HepG2 (cell line): ENCODE measurements around the gene MALT1. TPM values are rescaled to one million over a fixed set of nuclear protein-coding genes. Genes with fewer than 3 reads are reported as not detected.

Experiments used
- ATAC-seq: fragments of 200-7000 bp; cut with Tn5 transposase; 3 replicates; pipeline ENCODE4 v1.9.1; 2020; ENCODE audit warnings: mild to moderate bottlenecking, moderate library complexity
- BruUV-seq: library from RNA; stranded (reverse); fragments of 400-500 nt; replicated peaks from 2 replicates; lab custom pipeline; 2021; lab: Mats Ljungman, UMichigan
- CTCF ChIA-PET: fragments of 300-600 bp; formaldehyde crosslinking; extraction: SDS; loops from one replicate; lab custom pipeline; 2021; ENCODE audit warnings: low total read pairs, inconsistent platforms, low intra/inter-chr PET ratio; lab: Yijun Ruan, JAX
- POLR2A ChIA-PET: fragments of 350-600 bp; sonication (Branson Sonifier 250); formaldehyde crosslinking; loops from one replicate; lab custom pipeline; 2020; ENCODE audit warnings: antibody characterized with exemption, inconsistent platforms; lab: Yijun Ruan, JAX
- DNase-seq: peaks from one replicate; pipeline ENCODE4 v3.0.0-alpha.2; 2015; ENCODE audit warnings: low spot score
- FAIRE-seq: peaks from 3 replicates; lab custom pipeline; 2011; peaks lifted over from hg19 to GRCh38; lab: Jason Lieb, UNC
- H2AFZ ChIP-seq: one replicate; pipeline ENCODE4 v1.6.1; 2011; ENCODE audit warnings: low read length, inconsistent platforms
- H3K27ac ChIP-seq: fragments of 300-600 bp; 3 replicates; pipeline ENCODE4 v1.8.0; 2011; ENCODE audit warnings: mixed run types, mild to moderate bottlenecking, mixed read lengths, low read length, inconsistent platforms; ENCODE audit not compliant: insufficient read depth; ENCODE audit errors: extremely low read length
- H3K27me3 ChIP-seq, 2 experiments: fragments of 200-600 bp in 1 of 2; 2 replicates in 1 of 2; 3 replicates in 1 of 2; pipeline versions ENCODE4 v1.6.0 to v1.8.0; 2011; ENCODE audit warnings: low read length in 2 of 2, mild to moderate bottlenecking in 2 of 2, moderate library complexity in 2 of 2, inconsistent platforms in 1 of 2; ENCODE audit not compliant: insufficient read depth in 2 of 2, control insufficient read depth in 1 of 2
- H3K36me3 ChIP-seq, 2 experiments: fragments of 200-600 bp in 1 of 2; replicated peaks in 1 of 2; 2 replicates in 1 of 2; 3 replicates in 1 of 2; pipeline versions ENCODE4 v1.5.1 to v1.8.0; 2011; ENCODE audit warnings: low read length in 2 of 2, inconsistent platforms in 1 of 2; ENCODE audit not compliant: insufficient read depth in 2 of 2, control insufficient read depth in 1 of 2
- H3K4me1 ChIP-seq: 2 replicates; pipeline ENCODE4 v1.5.1; 2012; ENCODE audit warnings: low read length, inconsistent platforms; ENCODE audit not compliant: insufficient read depth
- H3K4me2 ChIP-seq: 2 replicates; pipeline ENCODE4 v1.6.0; 2011; ENCODE audit warnings: low read depth, low read length, inconsistent platforms
- H3K4me3 ChIP-seq, 3 experiments: fragments of 200-600 bp in 1 of 3; sonication (generic), shearing (Covaris generic) in 1 of 3; replicated peaks in 1 of 3; 2 replicates each; pipeline ENCODE4 v1.5.1; 2011 to 2016; ENCODE audit warnings: low read length in 3 of 3, inconsistent platforms in 2 of 3, low read depth in 2 of 3, mild to moderate bottlenecking in 2 of 3, control low read depth in 1 of 3, mixed read lengths in 1 of 3; ENCODE audit not compliant: insufficient read depth in 1 of 3
- H3K79me2 ChIP-seq: one replicate; pipeline ENCODE4 v1.6.1; 2011; ENCODE audit warnings: low read length, inconsistent platforms; ENCODE audit not compliant: insufficient read depth
- H3K9ac ChIP-seq: 2 replicates; pipeline ENCODE4 v1.6.0; 2011; ENCODE audit warnings: mild to moderate bottlenecking, low read depth, low read length, inconsistent platforms; ENCODE audit not compliant: insufficient read depth
- H3K9me3 ChIP-seq: 2 replicates; pipeline ENCODE4 v1.5.1; 2012; ENCODE audit warnings: mild to moderate bottlenecking, low read length
- H4K20me1 ChIP-seq: 2 replicates; pipeline ENCODE4 v1.6.0; 2011; ENCODE audit warnings: inconsistent platforms, mild to moderate bottlenecking, low read length, moderate library complexity; ENCODE audit not compliant: insufficient read depth
- DDIT3 ChIP-seq: sonication (generic); formaldehyde crosslinking; IDR thresholded peaks from 2 replicates; pipeline ENCODE4 v1.4.0; 2020; ENCODE audit warnings: mild to moderate bottlenecking, missing genetic modification reagents
- HNF1A ChIP-seq, 2 experiments: sonication (generic) in 1 of 2; formaldehyde crosslinking in 1 of 2; IDR thresholded peaks; 2 replicates each; pipeline versions ENCODE4 v1.4.0 to v1.6.1; 2016 to 2020; ENCODE audit warnings: borderline replicate concordance in 1 of 2, low read depth in 1 of 2, mild to moderate bottlenecking in 1 of 2, missing genetic modification reagents in 1 of 2
- KDM6A ChIP-seq: IDR thresholded peaks from 2 replicates; pipeline ENCODE4 v1.6.1; 2016; ENCODE audit warnings: low read depth
- MBD4 ChIP-seq: IDR thresholded peaks from 2 replicates; pipeline ENCODE4 v1.6.1; 2012; ENCODE audit warnings: low read length, inconsistent platforms, borderline replicate concordance
- MLX ChIP-seq: IDR thresholded peaks from 2 replicates; pipeline ENCODE4 v1.6.1; 2016
- MZF1 ChIP-seq: sonication (generic); formaldehyde crosslinking; IDR thresholded peaks from 2 replicates; pipeline ENCODE4 v1.8.1; 2023; ENCODE audit warnings: mild to moderate bottlenecking, missing genetic modification reagents, borderline replicate concordance
- YEATS4 ChIP-seq: sonication (generic); formaldehyde crosslinking; IDR thresholded peaks from 2 replicates; pipeline ENCODE4 v1.4.0; 2020; ENCODE audit warnings: missing genetic modification reagents, borderline replicate concordance
- ZBTB21 ChIP-seq: sonication (generic); formaldehyde crosslinking; IDR thresholded peaks from 2 replicates; pipeline ENCODE4 v1.4.0; 2020; ENCODE audit warnings: missing genetic modification reagents
- ZFAT ChIP-seq: sonication (generic); formaldehyde crosslinking; conservative IDR thresholded peaks from 2 replicates; pipeline ENCODE4 v1.8.1; 2023; ENCODE audit warnings: missing genetic modification reagents, inconsistent platforms
- ZFP36 ChIP-seq: fragments of 150-350 bp; IDR thresholded peaks from 2 replicates; pipeline ENCODE4 v1.6.1; 2018; ENCODE audit warnings: borderline replicate concordance, low read length, low read depth; ENCODE audit not compliant: partially characterized antibody
- ZFP62 ChIP-seq: sonication (generic); formaldehyde crosslinking; IDR thresholded peaks from 2 replicates; pipeline ENCODE4 v1.4.0; 2020; ENCODE audit warnings: missing genetic modification reagents
- ZFX ChIP-seq: sonication (generic); formaldehyde crosslinking; IDR thresholded peaks from 2 replicates; pipeline ENCODE4 v1.4.0; 2020; ENCODE audit warnings: mild to moderate bottlenecking, low read depth, missing genetic modification reagents, moderate library complexity
- ZNF276 ChIP-seq: sonication (generic); formaldehyde crosslinking; IDR thresholded peaks from 2 replicates; pipeline ENCODE4 v1.4.0; 2020; ENCODE audit warnings: mild to moderate bottlenecking, low read depth, missing genetic modification reagents
- ZNF282 ChIP-seq: fragments of 450-650 bp; IDR thresholded peaks from 2 replicates; pipeline ENCODE4 v1.6.1; 2018; ENCODE audit not compliant: partially characterized antibody
- ZNF607 ChIP-seq: sonication (generic); formaldehyde crosslinking; IDR thresholded peaks from 2 replicates; pipeline ENCODE4 v1.5.1; 2020; ENCODE audit warnings: missing genetic modification reagents, mild to moderate bottlenecking, borderline replicate concordance
- WGBS: methylation state at CpG from one replicate; pipeline ENCODE4 v1.1.6; 2017; ENCODE audit warnings: low lambda C conversion rate; 5-methylcytosine and 5-hydroxymethylcytosine counted together
- in situ Hi-C: cut with HindIII; loops from 2 replicates; pipeline ENCODE4 v1.10.0; 2017; ENCODE audit warnings: low pct_unique_long_range_greater_than_20kb; ENCODE audit not compliant: extremely low pct_ligation_motif_present
- intact Hi-C: fragments of 100-400 bp; cut with micrococcal nuclease; formaldehyde crosslinking; loops from one replicate; pipeline ENCODE4 v1.10.0; 2022; ENCODE audit not compliant: unreplicated experiment
- polyA plus RNA-seq, 8 experiments: library from polyadenylated mRNA; depleted of rRNA in 3 of 8; stranded (reverse) in 7 of 8; unstranded in 1 of 8; fragments of >200 nt; fragmentation: Illumina TruSeq in 4 of 8; extraction: Trizol in 4 of 8; gene quantifications; 2 replicates each; pipeline versions ENCODE4 v1.2.1 to v1.2.3, GENCODE V29; 2011 to 2016; ENCODE audit warnings: low read depth in 4 of 8, missing spikeins in 1 of 8, mixed read lengths in 1 of 8; ENCODE audit not compliant: insufficient read depth in 1 of 8
- total RNA-seq, 5 experiments: library from RNA; depleted of rRNA; stranded (reverse); fragments of >200 nt; fragmentation: Illumina TruSeq; extraction: Trizol; gene quantifications; 2 replicates each; pipeline ENCODE4 v1.2.3, GENCODE V29; 2016; ENCODE audit warnings: low read depth in 1 of 5

The MALT1 gene
- total and polyA plus RNA-seq, 2 of the 13 experiments (the other 11 are each of a cell fraction or from before 2014, with no cell fraction given) = 43.9 to 89.0 TPM

GRCh38 chr18:58671632-58672564, 633 bp downstream of the MALT1 start:
- peaks cover 51% of the 10 kb centered on the region for H3K79me2 ChIP-seq
- H4K20me1 ChIP-seq = peaks cover 20% of the 10 kb centered on the region
- H3K36me3 ChIP-seq = peaks cover 0 to 3% of the 10 kb centered on the region in 2 experiments; a peak in 1 of 5 replicates
- H3K27ac ChIP-seq = peak overlapping the region; percentile 86
- intact Hi-C loops (loop anchor here (1.0 to 5.0 kb wide), 4 partner anchors 67 to 270 kb away; no protein-coding TSS in a partner anchor), in situ Hi-C loops (loop anchor here (25.0 kb wide), 1 partner anchor 660 kb away; no protein-coding TSS in a partner anchor)
- CTCF ChIA-PET = no interaction called here
- H3K9ac ChIP-seq = peak overlapping the region; percentile 87
- H2AFZ ChIP-seq = no peak overlapping the region
- FAIRE-seq (no peak), DNase-seq (peak; percentile 32), ATAC-seq (peak; percentile 79)
- H3K9me3 ChIP-seq = no peaks in the 10 kb centered on the region
- peak overlapping the region; percentile 80 for H3K4me2 ChIP-seq
- POLR2A ChIA-PET = interaction anchor here (0.7 to 2.0 kb wide), 14 partner anchors 10 to 470 kb away, joined by 3 to 6 read pairs (median 4); no protein-coding TSS in a partner anchor
- peaks cover 66% of the 10 kb centered on the region for H3K4me1 ChIP-seq
- no TSS peak for BruUV-seq
- peak overlapping the region; percentile 90 to 94 (median 90) for H3K4me3 ChIP-seq
- H3K27me3 ChIP-seq = no peaks in the 10 kb centered on the region; a peak in 1 of 5 replicates
- 3% methylated on average over 12 of the region's 64 CpGs for WGBS
- TF ChIP-seq MZF1 (CRISPR knock-in tag) (no peak), ZNF282 (no peak), ZFX (CRISPR knock-in tag) (peak; percentile 68), ZFAT (CRISPR knock-in tag) (no peak), ZFP36 (no peak), MBD4 (no peak), KDM6A (0 out of 2 replicates have a peak, but pooled peaks have one; percentile 11), ZBTB21 (CRISPR knock-in tag) (no peak), ZFP62 (CRISPR knock-in tag) (no peak), ZNF607 (CRISPR knock-in tag) (no peak; the same call in 1 of the 2 replicates), YEATS4 (CRISPR knock-in tag) (no peak; the same call in 1 of the 2 replicates), DDIT3 (CRISPR knock-in tag) (no peak), ZNF276 (CRISPR knock-in tag) (no peak), HNF1A (IDR thresholded peaks at IDR 0.05; ENCODE audit: low read depth) (no peak), HNF1A (CRISPR knock-in tag; IDR thresholded peaks at IDR 0.05; ENCODE audit: borderline replicate concordance) (no peak), MLX (CRISPR knock-in tag) (no peak)
